ENCODE results near the gene DPP6.

DNA sequence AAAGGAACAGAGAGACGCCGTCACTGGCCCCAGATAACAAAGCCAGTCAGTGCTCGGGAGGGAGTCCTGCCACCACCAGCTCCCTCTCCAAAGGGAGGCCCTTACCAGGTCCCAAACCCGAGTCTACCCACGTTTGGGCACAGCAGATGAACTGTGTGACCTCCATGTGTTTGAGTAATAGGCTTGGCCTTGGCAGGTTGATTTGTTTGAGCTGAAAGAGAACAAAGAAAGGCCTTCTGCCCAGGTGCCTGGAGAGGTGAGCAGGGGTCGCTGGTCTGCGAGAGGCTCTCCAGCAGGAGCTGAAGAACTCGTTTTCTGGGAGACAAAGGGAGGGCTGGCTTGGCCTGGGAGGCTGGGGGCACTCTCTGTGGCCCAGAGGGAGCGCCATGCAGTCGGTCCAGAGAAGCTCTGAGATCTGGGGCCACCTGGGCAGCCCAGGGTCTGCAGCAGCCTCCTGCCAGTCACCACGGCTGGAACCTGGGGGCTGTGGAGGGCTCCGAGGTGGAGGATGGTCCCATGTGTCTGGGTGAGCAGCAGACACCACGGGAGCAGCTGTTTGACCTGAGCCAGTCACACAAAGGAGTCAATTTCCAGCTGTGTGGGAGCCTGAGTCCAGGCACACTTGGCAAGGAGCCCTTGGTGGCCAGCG is 851.0 kb downstream of the DPP6 start:
- TF ChIP-seq CTCF (IDR thresholded peaks at IDR 0.05) (no peak), POLR2A (IDR thresholded peaks at IDR 0.05) (no peak)

All from heart left ventricle (tissue), 13 donors.